Measurements from ENCODE around the gene HDAC10.

HDAC10 gene

GRCh38 chr22:50286701-50287318 lies 35.7 kb upstream of the HDAC10 start:
- Histone ChIP-seq H3K79me2 (ENCODE audit: low read length) (peaks cover 7% of the 10 kb centered on the region; the same call in 1 of the 2 replicates), H4K20me1 (ENCODE audit: insufficient read depth, low read length) (peaks cover 13% of the 10 kb centered on the region), H3K9ac (ENCODE audit: low read length) (no peak overlapping the region), H3K27ac (ENCODE audit: low read length) (no peak overlapping the region), H3K4me2 (ENCODE audit: low read length) (no peak overlapping the region), H3K9me3 (ENCODE audit: insufficient read depth, low read length) (no peaks in the 10 kb centered on the region), H3K4me3 (ENCODE audit: low read length) (no peak overlapping the region), H3K36me3 (replicated peaks; ENCODE audit: low read depth, low read length) (no peaks in the 10 kb centered on the region), H3K27me3 (ENCODE audit: low read depth, low read length) (no peaks in the 10 kb centered on the region), H3K4me1 (ENCODE audit: low read length) (peaks cover 2% of the 10 kb centered on the region; the same call in 1 of the 2 replicates), H2AFZ (ENCODE audit: low read depth, low read length) (no peak overlapping the region)
- TF ChIP-seq, protein P1, sequence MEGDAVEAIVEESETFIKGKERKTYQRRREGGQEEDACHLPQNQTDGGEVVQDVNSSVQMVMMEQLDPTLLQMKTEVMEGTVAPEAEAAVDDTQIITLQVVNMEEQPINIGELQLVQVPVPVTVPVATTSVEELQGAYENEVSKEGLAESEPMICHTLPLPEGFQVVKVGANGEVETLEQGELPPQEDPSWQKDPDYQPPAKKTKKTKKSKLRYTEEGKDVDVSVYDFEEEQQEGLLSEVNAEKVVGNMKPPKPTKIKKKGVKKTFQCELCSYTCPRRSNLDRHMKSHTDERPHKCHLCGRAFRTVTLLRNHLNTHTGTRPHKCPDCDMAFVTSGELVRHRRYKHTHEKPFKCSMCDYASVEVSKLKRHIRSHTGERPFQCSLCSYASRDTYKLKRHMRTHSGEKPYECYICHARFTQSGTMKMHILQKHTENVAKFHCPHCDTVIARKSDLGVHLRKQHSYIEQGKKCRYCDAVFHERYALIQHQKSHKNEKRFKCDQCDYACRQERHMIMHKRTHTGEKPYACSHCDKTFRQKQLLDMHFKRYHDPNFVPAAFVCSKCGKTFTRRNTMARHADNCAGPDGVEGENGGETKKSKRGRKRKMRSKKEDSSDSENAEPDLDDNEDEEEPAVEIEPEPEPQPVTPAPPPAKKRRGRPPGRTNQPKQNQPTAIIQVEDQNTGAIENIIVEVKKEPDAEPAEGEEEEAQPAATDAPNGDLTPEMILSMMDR (IDR thresholded peaks at IDR 0.05; ENCODE audit: low read depth, low read length) = no peak
- no peak for TF ChIP-seq EZH2phosphoT487 (IDR thresholded peaks at IDR 0.05; ENCODE audit: low read depth)

DNA sequence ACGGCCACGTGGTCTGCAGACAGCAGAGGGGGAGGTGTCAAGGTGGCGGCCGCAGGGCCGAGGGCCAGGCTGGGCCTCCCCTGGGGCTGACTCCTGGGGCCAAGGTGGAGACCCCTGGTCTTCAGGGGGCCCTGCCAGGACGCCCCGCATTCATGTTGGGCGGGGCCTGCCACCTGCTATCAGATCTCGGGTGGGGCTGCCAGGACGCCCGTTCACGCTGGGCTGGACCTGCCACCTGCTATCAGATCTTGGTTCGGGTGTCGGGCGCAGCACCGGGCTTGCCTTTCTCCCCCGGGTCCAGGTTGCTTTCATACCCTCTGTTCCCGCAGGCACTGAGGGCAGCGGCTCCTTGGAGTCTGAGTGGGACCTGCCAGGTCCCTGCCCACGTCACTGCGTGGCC lies 35.2 kb upstream of the HDAC10 start:
- Histone ChIP-seq H3K36me3 (replicated peaks; ENCODE audit: low read depth, low read length) (peaks cover under 1% of the 10 kb centered on the region), H3K4me1 (ENCODE audit: low read length) (no peaks in the 10 kb centered on the region), H3K4me3 (ENCODE audit: low read length) (no peak overlapping the region), H4K20me1 (ENCODE audit: insufficient read depth, low read length) (peaks cover 8% of the 10 kb centered on the region), H2AFZ (ENCODE audit: low read depth, low read length) (no peak overlapping the region), H3K27ac (ENCODE audit: low read length) (no peak overlapping the region), H3K27me3 (ENCODE audit: low read depth, low read length) (no peaks in the 10 kb centered on the region), H3K4me2 (ENCODE audit: low read length) (no peak overlapping the region), H3K9ac (ENCODE audit: low read length) (no peak overlapping the region), H3K9me3 (ENCODE audit: insufficient read depth, low read length) (no peaks in the 10 kb centered on the region), H3K79me2 (ENCODE audit: low read length) (peaks cover 2% of the 10 kb centered on the region; the same call in 1 of the 2 replicates)
- TF ChIP-seq EZH2phosphoT487 (IDR thresholded peaks at IDR 0.05; ENCODE audit: low read depth) = no peak
- TF ChIP-seq, protein P1 (IDR thresholded peaks at IDR 0.05; ENCODE audit: low read depth, low read length) = no peak

DNA sequence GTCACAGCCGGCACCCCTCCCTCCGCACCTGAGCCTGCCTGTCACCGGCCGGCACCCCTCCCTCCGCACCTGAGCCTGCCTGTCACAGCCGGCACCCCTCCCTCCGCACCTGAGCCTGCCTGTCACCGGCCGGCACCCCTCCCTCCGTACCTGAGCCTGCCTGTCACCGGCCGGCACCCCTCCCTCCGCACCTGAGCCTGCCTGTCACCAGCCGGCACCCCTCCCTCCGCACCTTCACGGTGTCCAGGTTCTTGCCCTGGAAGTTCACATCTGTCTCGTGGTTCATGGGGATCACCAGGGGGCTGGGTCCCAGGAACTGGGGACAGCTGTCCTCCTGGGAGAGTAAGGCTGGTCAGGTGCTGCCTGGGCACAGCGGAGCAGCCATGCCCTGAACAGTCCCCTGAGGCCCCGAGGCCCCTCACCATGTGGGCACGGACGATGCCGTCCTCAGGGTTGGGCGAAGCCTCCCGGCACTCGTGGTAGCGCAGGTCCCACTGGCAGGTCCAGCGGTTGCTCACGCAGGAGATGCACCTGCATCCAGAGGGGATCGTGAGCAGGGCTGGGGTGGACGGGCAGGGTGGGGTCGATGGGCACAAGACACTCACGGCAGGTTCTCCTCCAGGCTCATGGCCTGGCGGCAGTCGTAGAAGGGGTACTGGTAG lies 34.6 kb upstream of the HDAC10 start:
- Histone ChIP-seq H3K4me2 (ENCODE audit: low read length) (no peak overlapping the region), H3K4me1 (ENCODE audit: low read length) (no peaks in the 10 kb centered on the region), H2AFZ (ENCODE audit: low read depth, low read length) (no peak overlapping the region), H3K27me3 (ENCODE audit: low read depth, low read length) (no peaks in the 10 kb centered on the region), H3K9ac (ENCODE audit: low read length) (no peak overlapping the region), H3K4me3 (ENCODE audit: low read length) (no peak overlapping the region), H3K36me3 (replicated peaks; ENCODE audit: low read depth, low read length) (peaks cover 3% of the 10 kb centered on the region), H4K20me1 (ENCODE audit: insufficient read depth, low read length) (peaks cover 2% of the 10 kb centered on the region; the same call in 1 of the 2 replicates), H3K27ac (ENCODE audit: low read length) (no peak overlapping the region), H3K79me2 (ENCODE audit: low read length) (no peaks in the 10 kb centered on the region; the same call in 1 of the 2 replicates), H3K9me3 (ENCODE audit: insufficient read depth, low read length) (no peaks in the 10 kb centered on the region)
- TF ChIP-seq EZH2phosphoT487 (IDR thresholded peaks at IDR 0.05; ENCODE audit: low read depth) = no peak
- TF ChIP-seq, protein P1 (IDR thresholded peaks at IDR 0.05; ENCODE audit: low read depth, low read length) = no peak

DNA sequence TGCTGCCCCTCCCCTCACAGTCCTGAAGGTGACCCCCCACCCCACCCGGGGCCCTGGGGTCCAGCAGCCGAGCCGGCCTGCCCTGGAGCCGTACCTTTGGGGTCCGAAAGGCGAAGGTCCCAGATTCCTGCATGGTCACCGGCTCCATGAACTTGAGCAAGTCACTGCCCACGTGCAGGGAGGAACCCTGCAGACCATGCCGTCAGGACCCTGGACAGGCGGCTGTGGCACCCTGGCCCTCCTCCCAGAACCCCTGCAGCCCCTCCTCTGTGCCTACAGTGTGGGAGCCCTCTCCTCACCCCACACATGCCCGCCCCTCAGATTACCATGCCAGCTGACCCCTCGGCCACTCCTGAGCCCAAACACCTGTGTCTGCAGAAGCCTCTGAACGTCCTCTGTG lies 33.4 kb upstream of the HDAC10 start:
- Histone ChIP-seq H3K4me3 (ENCODE audit: low read length) (no peak overlapping the region), H2AFZ (ENCODE audit: low read depth, low read length) (no peak overlapping the region), H3K9me3 (ENCODE audit: insufficient read depth, low read length) (no peaks in the 10 kb centered on the region), H3K9ac (ENCODE audit: low read length) (no peak overlapping the region), H3K4me1 (ENCODE audit: low read length) (no peaks in the 10 kb centered on the region), H3K4me2 (ENCODE audit: low read length) (no peak overlapping the region), H4K20me1 (ENCODE audit: insufficient read depth, low read length) (no peaks in the 10 kb centered on the region), H3K36me3 (replicated peaks; ENCODE audit: low read depth, low read length) (peaks cover 3% of the 10 kb centered on the region), H3K79me2 (ENCODE audit: low read length) (no peaks in the 10 kb centered on the region; the same call in 1 of the 2 replicates), H3K27me3 (ENCODE audit: low read depth, low read length) (no peaks in the 10 kb centered on the region), H3K27ac (ENCODE audit: low read length) (no peak overlapping the region)
- TF ChIP-seq, protein P1 (IDR thresholded peaks at IDR 0.05; ENCODE audit: low read depth, low read length) = no peak
- TF ChIP-seq EZH2phosphoT487 (IDR thresholded peaks at IDR 0.05; ENCODE audit: low read depth) = no peak

Measured in OCI-LY3 (cell line).